H1 (cell line): Measurements from ENCODE around the gene DNER. TPM values are rescaled to one million over a fixed set of nuclear protein-coding genes. Genes with fewer than 3 reads are reported as not detected.

Source experiments
- CTCF ChIA-PET: fragments of 300-600 bp; sonication (Branson Sonifier 250); formaldehyde crosslinking; loops from one replicate; lab custom pipeline; 2021; ENCODE audit not compliant: partially characterized antibody; lab: Charles Lee
- POLR2A ChIA-PET: fragments of 300-600 bp; sonication (Branson Sonifier 250); formaldehyde crosslinking; loops from one replicate; lab custom pipeline; 2021; ENCODE audit warnings: inconsistent platforms; ENCODE audit not compliant: partially characterized antibody; lab: Charles Lee
- DNase-seq, 2 experiments: peaks; one replicate each; pipeline versions ENCODE4 v3.0.0 to v3.0.0-alpha.2; 2010 to 2022; ENCODE audit warnings: low spot score in 2 of 2, low read depth in 1 of 2, mixed read lengths in 1 of 2
- FAIRE-seq: peaks from 2 replicates; lab custom pipeline; 2011; peaks lifted over from hg19 to GRCh38; lab: Jason Lieb, UNC
- H2AFZ ChIP-seq: 2 replicates; pipeline ENCODE4 v1.8.1; 2012; ENCODE audit warnings: low read length, inconsistent platforms
- H2AK5ac ChIP-seq: 2 replicates; pipeline ENCODE4 v1.6.1; 2013; ENCODE audit warnings: low read depth, low read length
- H2BK120ac ChIP-seq: replicated peaks from 2 replicates; pipeline ENCODE3; 2013; ENCODE audit warnings: low read depth, low read length, inconsistent platforms
- H2BK12ac ChIP-seq: 2 replicates; pipeline ENCODE4 v1.6.1; 2013; ENCODE audit warnings: low read depth, low read length
- H2BK15ac ChIP-seq: 2 replicates; pipeline ENCODE4 v1.6.1; 2013; ENCODE audit warnings: low read length
- H2BK20ac ChIP-seq: 2 replicates; pipeline ENCODE4 v1.6.1; 2013; ENCODE audit warnings: low read length
- H2BK5ac ChIP-seq: 2 replicates; pipeline ENCODE4 v1.6.1; 2013; ENCODE audit warnings: low read depth, low read length
- H3K14ac ChIP-seq: 2 replicates; pipeline ENCODE4 v1.6.1; 2013; ENCODE audit warnings: inconsistent platforms; ENCODE audit not compliant: insufficient read length
- H3K18ac ChIP-seq: 2 replicates; pipeline ENCODE4 v1.6.1; 2013; ENCODE audit warnings: low read length; ENCODE audit errors: extremely low read depth
- H3K23ac ChIP-seq: 2 replicates; pipeline ENCODE4 v1.6.1; 2013; ENCODE audit warnings: inconsistent platforms; ENCODE audit not compliant: insufficient read length
- H3K23me2 ChIP-seq: 2 replicates; pipeline ENCODE4 v1.6.1; 2013; ENCODE audit warnings: low read depth, low read length
- H3K27ac ChIP-seq: 2 replicates; pipeline ENCODE4 v1.6.1; 2011; ENCODE audit warnings: low read depth, low read length, inconsistent platforms
- H3K27me3 ChIP-seq, 4 experiments: replicated peaks in 1 of 4; 1 replicate in 1 of 4; 2 replicates in 3 of 4; pipeline versions ENCODE4 v1.6.1 to v1.8.1; 2011 to 2013; ENCODE audit warnings: low read length in 3 of 4, mild to moderate bottlenecking in 3 of 4, inconsistent platforms in 2 of 4, mixed read lengths in 2 of 4, moderate library complexity in 1 of 4; ENCODE audit not compliant: control insufficient read depth in 3 of 4, insufficient read depth in 3 of 4; ENCODE audit errors: extremely low read depth in 1 of 4
- H3K36me3 ChIP-seq, 4 experiments: 2 replicates each; pipeline versions ENCODE4 v1.6.1 to v1.8.1; 2011 to 2013; ENCODE audit warnings: mild to moderate bottlenecking in 4 of 4, low read length in 3 of 4, moderate library complexity in 2 of 4, control low read depth in 1 of 4, inconsistent platforms in 1 of 4; ENCODE audit not compliant: insufficient read depth in 4 of 4, control insufficient read depth in 2 of 4
- H3K4ac ChIP-seq: replicated peaks from 2 replicates; pipeline ENCODE3; 2013; ENCODE audit warnings: low read length, low read depth, mixed read lengths, inconsistent platforms; ENCODE audit not compliant: insufficient read length
- H3K4me1 ChIP-seq, 4 experiments: replicated peaks in 1 of 4; 1 replicate in 1 of 4; 2 replicates in 3 of 4; pipeline versions ENCODE4 v1.6.1 to v1.8.1; 2011 to 2013; ENCODE audit warnings: low read length in 3 of 4, inconsistent platforms in 2 of 4, mixed read lengths in 1 of 4; ENCODE audit not compliant: insufficient read depth in 4 of 4, control insufficient read depth in 3 of 4
- H3K4me2 ChIP-seq, 2 experiments: 2 replicates each; pipeline versions ENCODE4 v1.6.1 to v1.8.1; 2011 to 2013; ENCODE audit warnings: low read depth in 2 of 2, low read length in 2 of 2, control low read depth in 1 of 2, inconsistent platforms in 1 of 2, mild to moderate bottlenecking in 1 of 2; ENCODE audit not compliant: insufficient read depth in 1 of 2
- H3K4me3 ChIP-seq, 4 experiments: fragments of 200-600, 300-600 bp in 1 of 4; sonication (generic), shearing (Covaris generic), sonication (Bioruptor Twin) in 1 of 4; 2 replicates each; pipeline versions ENCODE4 v1.5.1 to v1.8.1; 2011 to 2016; ENCODE audit warnings: low read length in 4 of 4, low read depth in 3 of 4, control low read depth in 2 of 4, inconsistent platforms in 2 of 4, mild to moderate bottlenecking in 2 of 4, mixed read lengths in 1 of 4, moderate library complexity in 1 of 4; ENCODE audit not compliant: insufficient read depth in 2 of 4; ENCODE audit errors: extremely low read depth in 1 of 4
- H3K56ac ChIP-seq: replicated peaks from 2 replicates; pipeline ENCODE3; 2013; ENCODE audit warnings: low read depth, mild to moderate bottlenecking, mixed read lengths, low read length, inconsistent platforms; ENCODE audit not compliant: insufficient read length
- H3K79me1 ChIP-seq: 2 replicates; pipeline ENCODE4 v1.6.1; 2013; ENCODE audit warnings: low read depth, low read length, control low read depth
- H3K79me2 ChIP-seq, 2 experiments: 2 replicates each; pipeline versions ENCODE4 v1.6.1 to v1.8.1; 2012 to 2013; ENCODE audit warnings: low read length in 2 of 2, mild to moderate bottlenecking in 2 of 2, inconsistent platforms in 1 of 2; ENCODE audit not compliant: insufficient read depth in 2 of 2, control insufficient read depth in 1 of 2
- H3K9ac ChIP-seq, 4 experiments: replicated peaks in 1 of 4; 1 replicate in 1 of 4; 2 replicates in 3 of 4; pipeline versions ENCODE4 v1.6.1 to v1.8.1; 2011 to 2013; ENCODE audit warnings: low read depth in 3 of 4, low read length in 3 of 4, control low read depth in 2 of 4, mild to moderate bottlenecking in 2 of 4, moderate library complexity in 2 of 4, inconsistent platforms in 1 of 4; ENCODE audit errors: extremely low read depth in 1 of 4
- H3K9me3 ChIP-seq, 2 experiments: 2 replicates each; pipeline versions ENCODE4 v1.6.1 to v1.8.1; 2012 to 2013; ENCODE audit warnings: mild to moderate bottlenecking in 2 of 2, moderate library complexity in 2 of 2, control low read depth in 1 of 2, inconsistent platforms in 1 of 2, low read depth in 1 of 2, low read length in 1 of 2, mixed read lengths in 1 of 2; ENCODE audit not compliant: insufficient read depth in 2 of 2
- H4K20me1 ChIP-seq, 2 experiments: replicated peaks in 1 of 2; 2 replicates each; pipeline versions ENCODE3 to v1.8.1; 2011 to 2013; ENCODE audit warnings: inconsistent platforms in 2 of 2, low read length in 2 of 2, mild to moderate bottlenecking in 1 of 2; ENCODE audit not compliant: insufficient read depth in 2 of 2, control insufficient read depth in 1 of 2
- H4K5ac ChIP-seq: 2 replicates; pipeline ENCODE4 v1.6.1; 2013; ENCODE audit warnings: low read length, low read depth, mixed read lengths, inconsistent platforms; ENCODE audit not compliant: insufficient read length
- H4K8ac ChIP-seq: 2 replicates; pipeline ENCODE4 v1.8.0; 2013; ENCODE audit warnings: mild to moderate bottlenecking, moderate library complexity, low read length, inconsistent platforms; ENCODE audit not compliant: insufficient read depth; ENCODE audit errors: extremely low read depth
- H4K91ac ChIP-seq: replicated peaks from 2 replicates; pipeline ENCODE3; 2013; ENCODE audit warnings: low read length, mixed read lengths, inconsistent platforms; ENCODE audit not compliant: insufficient read length
- CBX8 ChIP-seq: fragments of 300-800, 300-1000 bp; sonication (generic); IDR thresholded peaks from 2 replicates; pipeline ENCODE4 v1.7.1; 2016; ENCODE audit warnings: low read depth, low read length, borderline replicate concordance
- CEBPB ChIP-seq: IDR thresholded peaks from 2 replicates; pipeline ENCODE4 v1.6.1; 2012; ENCODE audit warnings: low read depth, low read length
- CHD2 ChIP-seq: IDR thresholded peaks from 2 replicates; pipeline ENCODE4 v1.6.1; 2012; ENCODE audit warnings: low read length, improper control_type of control experiment
- CTCF ChIP-seq, 3 experiments: IDR thresholded peaks; 1 replicate in 2 of 3; 2 replicates in 1 of 3; pipeline versions ENCODE4 v1.5.1 to v1.6.1; 2011; ENCODE audit warnings: low read length in 3 of 3, mild to moderate bottlenecking in 3 of 3, inconsistent platforms in 2 of 3, low read depth in 1 of 3, moderate library complexity in 1 of 3; ENCODE audit not compliant: insufficient read depth in 1 of 3; ENCODE audit errors: control extremely low read depth in 1 of 3
- GABPA ChIP-seq: IDR thresholded peaks from 2 replicates; pipeline ENCODE4 v1.6.1; 2011; ENCODE audit warnings: mild to moderate bottlenecking, low read length, moderate library complexity, borderline replicate concordance; ENCODE audit not compliant: insufficient read depth
- PHF8 ChIP-seq: fragments of 200-600 bp; sonication (generic); conservative IDR thresholded peaks from 2 replicates; pipeline ENCODE4 v1.7.1; 2012; ENCODE audit warnings: low read depth, mild to moderate bottlenecking, inconsistent platforms, low read length, moderate library complexity
- RFX5 ChIP-seq: IDR thresholded peaks from 2 replicates; pipeline ENCODE4 v1.6.1; 2011; ENCODE audit warnings: low read depth, low read length, improper control_type of control experiment, borderline replicate concordance
- RNF2 ChIP-seq: fragments of 200-900, 300-1000 bp; sonication (generic); IDR thresholded peaks from 2 replicates; pipeline ENCODE4 v1.7.1; 2016; ENCODE audit warnings: borderline replicate concordance, low read depth, mild to moderate bottlenecking, antibody characterized with exemption, low read length; ENCODE audit not compliant: poor library complexity, severe bottlenecking; ENCODE audit errors: missing control alignments
- SIX5 ChIP-seq: IDR thresholded peaks from 2 replicates; pipeline ENCODE4 v1.6.1; 2011; ENCODE audit warnings: mild to moderate bottlenecking, low read depth, low read length
- SP4 ChIP-seq: IDR thresholded peaks from 2 replicates; pipeline ENCODE4 v1.6.1; 2012; ENCODE audit warnings: low read length, inconsistent platforms
- TBP ChIP-seq: IDR thresholded peaks from 2 replicates; pipeline ENCODE4 v1.6.1; 2011; ENCODE audit warnings: low read depth, low read length, improper control_type of control experiment
- YY1 ChIP-seq: IDR thresholded peaks from 2 replicates; pipeline ENCODE4 v1.6.1; 2011; ENCODE audit warnings: low read depth, mild to moderate bottlenecking, low read length
- WGBS, 2 experiments: shearing (Covaris generic) in 1 of 2; methylation state at CpG; one replicate each; pipeline versions ENCODE4 v1.1.6 to v1.1.7; 2013 to 2015; ENCODE audit warnings: low lambda C conversion rate in 2 of 2, mixed read lengths in 2 of 2, inconsistent platforms in 1 of 2, low coverage in 1 of 2, missing lambda C conversion rate in 1 of 2; ENCODE audit not compliant: insufficient replicate concordance in 2 of 2, insufficient coverage in 1 of 2, insufficient read length in 1 of 2; ENCODE audit errors: extremely low coverage in 1 of 2, missing lambda C conversion rate in 1 of 2; 5-methylcytosine and 5-hydroxymethylcytosine counted together
- polyA plus RNA-seq, 7 experiments: library from polyadenylated mRNA; depleted of rRNA in 3 of 7; stranded (reverse) in 5 of 7; unstranded in 2 of 7; fragments of >200 nt in 5 of 7; fragments of 200-250 nt in 2 of 7; gene quantifications; 1 replicate in 5 of 7; 2 replicates in 1 of 7; 4 replicates in 1 of 7; pipeline versions ENCODE4 v1.2.1 to v1.2.3, GENCODE V29; 2011 to 2013; ENCODE audit warnings: missing spikeins in 2 of 7, mixed read lengths in 2 of 7
- total RNA-seq: library from RNA; stranded (reverse); fragmentation: NEBNext Ultra II Directional; extraction: Animal tissue kit (Norgen Biotek cat#: 25700); gene quantifications from 2 replicates; pipeline ENCODE4 v1.2.1, GENCODE V29; 2021

The DNER gene
- total and polyA plus RNA-seq, 2 of the 8 experiments (the other 6 are each of a cell fraction or from before 2014, with no cell fraction given) = 6.8 to 16.3 TPM

- Histone ChIP-seq H3K27ac (no peak overlapping the region), H2AFZ (no peak overlapping the region), H3K14ac (no peak overlapping the region), H3K9me3 (peaks cover 0 to 4% of the 10 kb centered on the region in 2 experiments; a peak in 2 of 4 replicates), H2AK5ac (no peak overlapping the region), H3K4me3 (no peak overlapping the region), H3K4me1 (peaks cover 4 to 12% (median 8%) of the 10 kb centered on the region in 4 experiments), H3K56ac (no peak overlapping the region), H3K79me1 (no peaks in the 10 kb centered on the region), H4K8ac (no peak overlapping the region), H4K20me1 (no peaks in the 10 kb centered on the region), H3K27me3 (0 out of 7 replicates have a peak, but pooled peaks cover 0 to 2% (median 0%) of the 10 kb centered on the region in 4 experiments), H2BK15ac (no peak overlapping the region), H2BK12ac (peak overlapping the region; percentile 22; the same call in 1 of the 2 replicates), H4K91ac (no peak overlapping the region), H3K18ac (no peak overlapping the region), H2BK120ac (no peak overlapping the region), H3K23me2 (peaks cover 4% of the 10 kb centered on the region; the same call in 1 of the 2 replicates), H3K4me2 (no peak overlapping the region), H2BK5ac (no peak overlapping the region), H3K36me3 (no peaks in the 10 kb centered on the region), H3K9ac (no peak overlapping the region), H2BK20ac (no peak overlapping the region), H3K4ac (no peak overlapping the region), H3K23ac (no peak overlapping the region), H4K5ac (no peak overlapping the region), H3K79me2 (no peaks in the 10 kb centered on the region)
- 81% methylated on average over 5 of the region's 5 CpGs; no CpG with 5 or more reads in 1 of the 2 experiments for WGBS, 2 experiments
- ChIA-PET POLR2A (no interaction called here), CTCF (interaction anchor here (2.1 kb wide), 1 partner anchor 15 kb away, joined by 8 read pairs; no protein-coding TSS in a partner anchor)
- FAIRE-seq (no peak), DNase-seq (no peak)
- TF ChIP-seq RFX5 (no peak), GABPA (no peak), RNF2 (no peak), TBP (no peak), PHF8 (no peak), CTCF (IDR thresholded peaks at IDR 0.05; ENCODE audit: control extremely low read depth in 1 of 3, insufficient read depth in 1 of 3, low read depth in 1 of 3, low read length in 3 of 3) (no peak), SIX5 (no peak), CHD2 (no peak), CEBPB (no peak), CBX8 (no peak), SP4 (no peak), YY1 (no peak)
Measured at GRCh38 chr2:229731363-229731762, 17.0 kb upstream of the DNER start.
